Keratinocyte (primary cell): ENCODE data around the gene CCL11.

Source experiments
- EZH2 ChIP-seq: IDR thresholded peaks from one replicate; pipeline ENCODE4 v1.6.1; 2012; ENCODE audit warnings: inconsistent platforms, mild to moderate bottlenecking, low read length, moderate library complexity
- TF ChIP-seq, protein P1 (sequence below), 3 experiments: IDR thresholded peaks in 1 of 3; conservative IDR thresholded peaks in 1 of 3; optimal IDR thresholded peaks in 1 of 3; 2 replicates in 2 of 3; 3 replicates in 1 of 3; pipeline versions ENCODE3 to v1.5.1; 2011; ENCODE audit warnings: low read length in 3 of 3, mild to moderate bottlenecking in 3 of 3, moderate library complexity in 2 of 3, control low read depth in 1 of 3, inconsistent platforms in 1 of 3; ENCODE audit not compliant: insufficient read depth in 2 of 3; ENCODE audit errors: extremely low read depth in 1 of 3

DNA sequence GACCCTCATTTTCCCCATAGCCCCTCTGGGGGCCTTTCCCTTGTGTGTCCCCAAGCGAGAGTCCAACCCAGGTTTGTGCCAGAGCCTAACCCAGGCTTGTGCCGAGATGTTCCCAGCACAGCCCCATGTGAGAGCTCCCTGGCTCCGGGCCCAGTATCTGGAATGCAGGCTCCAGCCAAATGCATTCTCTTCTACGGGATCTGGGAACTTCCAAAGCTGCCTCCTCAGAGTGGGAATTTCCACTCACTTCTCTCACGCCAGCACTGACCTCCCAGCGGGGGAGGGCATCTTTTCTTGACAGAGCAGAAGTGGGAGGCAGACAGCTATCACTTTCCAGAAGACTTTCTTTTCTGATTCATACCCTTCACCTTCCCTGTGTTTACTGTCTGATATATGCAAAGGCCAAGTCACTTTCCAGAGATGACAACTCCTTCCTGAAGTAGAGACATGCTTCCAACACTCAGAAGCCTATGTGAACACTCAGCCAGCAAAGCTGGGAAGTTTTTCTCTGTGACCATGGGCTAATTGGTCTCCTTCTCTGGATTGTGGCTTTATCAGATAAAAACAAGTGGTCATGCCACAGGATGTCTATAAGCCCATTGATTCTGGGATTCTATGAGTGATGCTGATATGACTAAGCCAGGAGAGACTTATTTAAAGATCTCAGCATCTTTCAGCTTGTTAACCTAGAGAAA is 33.0 kb upstream of the CCL11 start:
- TF ChIP-seq, protein P1, sequence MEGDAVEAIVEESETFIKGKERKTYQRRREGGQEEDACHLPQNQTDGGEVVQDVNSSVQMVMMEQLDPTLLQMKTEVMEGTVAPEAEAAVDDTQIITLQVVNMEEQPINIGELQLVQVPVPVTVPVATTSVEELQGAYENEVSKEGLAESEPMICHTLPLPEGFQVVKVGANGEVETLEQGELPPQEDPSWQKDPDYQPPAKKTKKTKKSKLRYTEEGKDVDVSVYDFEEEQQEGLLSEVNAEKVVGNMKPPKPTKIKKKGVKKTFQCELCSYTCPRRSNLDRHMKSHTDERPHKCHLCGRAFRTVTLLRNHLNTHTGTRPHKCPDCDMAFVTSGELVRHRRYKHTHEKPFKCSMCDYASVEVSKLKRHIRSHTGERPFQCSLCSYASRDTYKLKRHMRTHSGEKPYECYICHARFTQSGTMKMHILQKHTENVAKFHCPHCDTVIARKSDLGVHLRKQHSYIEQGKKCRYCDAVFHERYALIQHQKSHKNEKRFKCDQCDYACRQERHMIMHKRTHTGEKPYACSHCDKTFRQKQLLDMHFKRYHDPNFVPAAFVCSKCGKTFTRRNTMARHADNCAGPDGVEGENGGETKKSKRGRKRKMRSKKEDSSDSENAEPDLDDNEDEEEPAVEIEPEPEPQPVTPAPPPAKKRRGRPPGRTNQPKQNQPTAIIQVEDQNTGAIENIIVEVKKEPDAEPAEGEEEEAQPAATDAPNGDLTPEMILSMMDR (optimal IDR thresholded peaks at IDR 0.05 in 1 of 3, IDR thresholded peaks at IDR 0.05 in 1 of 3, conservative IDR thresholded peaks at IDR 0.05 in 1 of 3; ENCODE audit: extremely low read depth in 1 of 3, insufficient read depth in 2 of 3, low read length in 3 of 3): no peak
- no peak for TF ChIP-seq EZH2
